Omental fat pad (tissue), 4 donors: Measurements from ENCODE around the gene SH3RF3. TPM values are rescaled to one million over a fixed set of nuclear protein-coding genes. Genes with fewer than 3 reads are reported as not detected.

ENCODE experiments used
- ATAC-seq: fragments of 150-250 bp; one replicate; pipeline ENCODE4 v1.9.1; 2016; ENCODE audit warnings: mild to moderate bottlenecking, moderate library complexity; ENCODE audit not compliant: low FRiP score
- DNase-seq: peaks from one replicate; pipeline ENCODE4 v3.0.0-alpha.2; 2019; ENCODE audit warnings: low spot score
- CTCF ChIP-seq, 3 donors: fragments of 450-650 bp; IDR thresholded peaks; one replicate each; pipeline ENCODE4 v1.5.1; 2016 to 2017; ENCODE audit warnings: antibody characterized with exemption in 3 of 3, mild to moderate bottlenecking in 3 of 3, moderate library complexity in 2 of 3
- total RNA-seq, 4 donors: library from RNA; depleted of rRNA; stranded (reverse); fragments of >200 nt; gene quantifications; one replicate each; pipeline ENCODE4 v1.1.0, GENCODE V29; 2016

The SH3RF3 gene
- total RNA-seq, 4 donors from 2014 or later = 6.5 to 16.6 (median 8.6) TPM

GRCh38 chr2:109132626-109133025 lies 3.6 kb downstream of the SH3RF3 start:
- TF ChIP-seq CTCF (IDR thresholded peaks at IDR 0.05) = no peak
- no peak for DNase-seq
- no peak for ATAC-seq

DNA sequence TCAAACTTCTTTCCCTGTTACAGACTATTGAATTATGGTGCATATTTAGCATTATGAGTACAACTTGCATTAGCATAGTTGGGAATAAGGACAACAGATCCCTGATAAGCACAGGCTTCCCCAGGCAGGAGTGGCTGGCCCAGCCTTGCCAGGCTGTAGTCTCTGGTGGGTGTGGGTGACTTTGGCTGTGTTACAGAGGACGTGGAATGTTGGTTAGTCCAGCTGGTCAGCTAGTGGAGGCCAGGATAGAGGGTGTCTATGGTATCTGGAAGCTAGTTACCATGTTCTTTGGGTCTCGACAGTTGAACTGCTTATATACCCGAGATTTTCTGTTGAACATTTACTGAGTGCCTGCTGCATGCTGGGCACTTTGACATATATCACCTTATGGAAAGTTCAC lies 4.7 kb downstream of the SH3RF3 start:
- no peak for DNase-seq
- no peak for TF ChIP-seq CTCF (IDR thresholded peaks at IDR 0.05)
- ATAC-seq = no peak

DNA sequence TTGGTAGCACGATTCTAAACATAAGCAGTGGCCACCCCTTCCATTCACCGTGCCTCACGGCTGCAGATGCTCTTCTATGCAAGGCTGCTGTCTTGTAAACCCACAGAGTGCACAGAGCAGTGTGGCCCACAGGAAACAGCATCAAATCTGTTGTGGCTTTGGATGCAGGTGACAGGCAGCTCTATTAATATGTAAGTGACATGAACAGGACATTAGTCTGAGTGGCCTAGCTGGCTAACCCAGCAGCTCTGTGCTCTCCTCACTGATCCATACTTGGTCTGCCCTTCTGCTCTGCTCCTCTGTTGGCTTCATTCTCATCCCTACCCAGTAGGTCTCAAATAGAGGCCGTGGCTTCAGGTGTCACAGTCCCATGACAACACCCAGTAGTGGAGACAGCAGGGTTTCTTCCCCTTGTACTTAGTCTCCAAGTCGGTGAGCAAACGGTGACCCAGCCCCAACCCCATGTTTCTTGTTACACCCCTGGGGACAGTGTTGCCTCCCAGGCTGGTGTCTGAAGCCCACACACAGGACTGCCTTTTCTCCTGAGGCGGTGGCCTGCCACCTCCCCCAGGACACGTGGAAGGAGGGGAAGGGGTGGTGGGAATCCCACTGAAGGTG lies 5.8 kb downstream of the SH3RF3 start:
- ATAC-seq (no peak), DNase-seq (no peak)
- TF ChIP-seq CTCF (IDR thresholded peaks at IDR 0.05) = no peak

DNA sequence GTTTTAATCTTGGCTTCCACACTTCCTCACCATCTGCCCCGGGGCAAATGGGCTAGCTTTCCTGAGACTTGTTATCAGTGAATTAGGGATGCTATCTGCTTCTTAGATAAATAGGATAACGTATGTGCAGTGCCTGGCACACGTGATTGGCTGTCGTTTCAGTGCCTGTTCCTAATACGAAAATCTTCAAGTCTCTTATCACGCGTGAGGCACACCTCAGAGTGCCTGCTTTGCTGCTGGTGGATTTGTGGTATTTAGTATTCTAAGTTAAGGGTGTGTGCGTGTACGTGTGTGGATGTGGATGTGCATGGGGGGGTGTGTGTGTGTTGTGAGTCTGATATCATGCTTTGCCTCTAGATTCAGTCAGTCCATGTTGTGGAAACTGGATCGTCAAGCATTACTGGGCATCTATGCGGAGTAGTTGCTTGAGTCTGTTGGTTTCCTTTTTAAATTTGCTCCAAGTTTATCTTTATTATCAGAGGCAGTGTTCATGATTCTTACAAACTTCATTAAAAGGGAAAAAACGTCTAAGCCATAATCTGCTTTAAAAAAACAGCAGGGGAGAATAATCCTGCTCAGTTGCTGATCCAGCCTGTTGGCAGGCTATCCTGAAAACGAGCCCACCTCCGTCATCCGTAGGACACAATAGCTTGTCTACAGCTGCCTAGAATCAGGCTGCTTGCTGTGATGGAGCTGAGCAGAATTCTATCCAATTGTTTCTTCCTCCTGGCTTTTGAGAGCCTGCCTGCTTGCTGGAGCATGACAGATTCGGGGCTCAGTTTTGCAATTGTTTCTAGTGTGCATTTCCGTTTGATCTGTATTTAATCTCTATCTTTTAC lies 6.6 kb downstream of the SH3RF3 start:
- no peak for TF ChIP-seq CTCF (IDR thresholded peaks at IDR 0.05)
- ATAC-seq (no peak), DNase-seq (no peak)

DNA sequence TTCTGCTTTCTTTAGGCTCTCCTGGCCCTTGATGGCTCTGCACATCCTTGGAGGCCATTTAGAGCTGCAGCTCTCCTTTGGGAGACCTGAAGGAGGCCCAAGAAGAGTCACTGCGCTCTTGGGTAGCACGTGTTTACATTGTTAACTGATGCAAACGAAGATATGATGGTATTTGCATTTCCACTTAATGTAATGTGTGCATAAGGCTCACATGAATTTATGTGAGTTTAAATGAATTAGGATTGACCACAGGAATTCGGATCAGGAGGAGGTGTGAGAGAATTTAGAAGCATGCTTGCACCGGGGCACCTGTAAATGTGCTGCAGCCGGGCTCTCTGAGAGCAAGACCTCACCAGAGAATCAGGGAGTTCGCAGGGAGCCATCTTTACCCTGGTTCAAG lies 7.5 kb downstream of the SH3RF3 start:
- ATAC-seq (no peak), DNase-seq (no peak)
- no peak for TF ChIP-seq CTCF (IDR thresholded peaks at IDR 0.05)

DNA sequence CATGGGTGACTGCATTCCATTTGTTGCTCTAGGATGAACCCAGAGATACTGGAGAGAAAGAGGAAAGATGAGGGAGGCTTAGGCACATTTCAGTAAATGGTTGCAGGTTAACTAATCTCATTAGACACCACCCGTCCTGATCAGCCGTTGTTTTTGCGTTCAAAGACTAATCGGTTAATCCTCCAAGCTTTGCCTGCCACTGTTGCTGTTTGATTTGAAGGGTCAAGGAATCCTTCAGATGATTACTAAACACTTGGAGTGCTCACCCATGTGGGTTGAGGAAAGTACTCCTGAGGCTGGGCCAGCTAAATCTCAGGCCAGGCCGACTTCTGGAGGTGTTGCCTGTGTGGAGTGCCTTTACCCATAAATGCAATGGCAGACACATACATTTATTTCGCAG lies 8.6 kb downstream of the SH3RF3 start:
- no peak for ATAC-seq
- TF ChIP-seq CTCF (IDR thresholded peaks at IDR 0.05) = no peak
- no peak for DNase-seq

GRCh38 chr2:109138449-109138848 lies 9.4 kb downstream of the SH3RF3 start:
- no peak for TF ChIP-seq CTCF (IDR thresholded peaks at IDR 0.05)
- DNase-seq = no peak

More at GRCh38 chr2:109138449-109138848, 9.4 kb downstream of the SH3RF3 start:
- ATAC-seq = no peak
